Measurements from ENCODE around the gene SNX8.
"Not testable (repeated sequence)": the region's sequence is repeated elsewhere in the genome, so short reads cannot be mapped to it uniquely, and the experiment has no call there.

The SNX8 gene

GRCh38 chr7:2326951-2327350 is 12.7 kb upstream of the SNX8 start:
- DNase-seq (ENCODE audit: low read depth in 3 of 3): no peak

GRCh38 chr7:2325162-2325561 is 10.9 kb upstream of the SNX8 start:
- DNase-seq (ENCODE audit: low read depth in 3 of 3): no peak

GRCh38 chr7:2321020-2321419 is 6.8 kb upstream of the SNX8 start:
- DNase-seq (ENCODE audit: low read depth in 3 of 3): no peak

GRCh38 chr7:2317556-2318293 is 3.5 kb upstream of the SNX8 start:
- no peak for DNase-seq (ENCODE audit: low read depth in 3 of 3)

- DNase-seq (ENCODE audit: low read depth in 3 of 3): no peak
Observed at GRCh38 chr7:2316578-2316977, 2.3 kb upstream of the SNX8 start.

- no peak for DNase-seq (ENCODE audit: low read depth in 3 of 3)
Observed at GRCh38 chr7:2315787-2316186, 1.5 kb upstream of the SNX8 start.

GRCh38 chr7:2314956-2315530 is 802 bp upstream of the SNX8 start:
- DNase-seq (ENCODE audit: low read depth in 3 of 3): not testable (repeated sequence)

- no peak for DNase-seq (ENCODE audit: low read depth in 3 of 3)
Observed at GRCh38 chr7:2313450-2314208, 612 bp downstream of the SNX8 start.

GRCh38 chr7:2312267-2312929 is 1.8 kb downstream of the SNX8 start:
- DNase-seq (ENCODE audit: low read depth in 3 of 3): no peak

- no peak for DNase-seq (ENCODE audit: low read depth in 3 of 3)
Observed at GRCh38 chr7:2309889-2310331, 4.3 kb downstream of the SNX8 start.

GRCh38 chr7:2307690-2308107 is 6.5 kb downstream of the SNX8 start:
- DNase-seq (ENCODE audit: low read depth in 3 of 3): no peak

- DNase-seq (ENCODE audit: low read depth in 3 of 3): no peak
Observed at GRCh38 chr7:2306688-2307087, 7.6 kb downstream of the SNX8 start.

- DNase-seq (ENCODE audit: low read depth in 3 of 3): not testable (repeated sequence)
Observed at GRCh38 chr7:2305258-2305657, 9.0 kb downstream of the SNX8 start.

- not testable (repeated sequence) for DNase-seq (ENCODE audit: low read depth in 3 of 3)
Observed at GRCh38 chr7:2303520-2303919, 10.7 kb downstream of the SNX8 start.

GRCh38 chr7:2302743-2303397 is 11.4 kb downstream of the SNX8 start:
- DNase-seq (ENCODE audit: low read depth in 3 of 3): not testable (repeated sequence)

- DNase-seq (ENCODE audit: low read depth in 3 of 3): no peak
Observed at GRCh38 chr7:2301511-2301863, 12.8 kb downstream of the SNX8 start.

GRCh38 chr7:2299870-2300512 is 14.2 kb downstream of the SNX8 start:
- DNase-seq (ENCODE audit: low read depth in 3 of 3): no peak

- peak in 1 of 3 donors; percentile 23 for DNase-seq (ENCODE audit: low read depth in 3 of 3)
Observed at GRCh38 chr7:2299131-2299829, 15.0 kb downstream of the SNX8 start.

GRCh38 chr7:2296832-2297231 is 17.4 kb downstream of the SNX8 start:
- DNase-seq (ENCODE audit: low read depth in 3 of 3): no peak

- DNase-seq (ENCODE audit: low read depth in 3 of 3): no peak
Observed at GRCh38 chr7:2295936-2296620, 18.2 kb downstream of the SNX8 start.

All from stimulated activated CD4-positive, alpha-beta T cell treated with anti-CD3 and anti-CD28 coated beads, TNF-alpha, amount 100 ng/mL, for 48 hours (primary cell).